ENCODE measurements around the gene HINT2.

Gene HINT2

DNA sequence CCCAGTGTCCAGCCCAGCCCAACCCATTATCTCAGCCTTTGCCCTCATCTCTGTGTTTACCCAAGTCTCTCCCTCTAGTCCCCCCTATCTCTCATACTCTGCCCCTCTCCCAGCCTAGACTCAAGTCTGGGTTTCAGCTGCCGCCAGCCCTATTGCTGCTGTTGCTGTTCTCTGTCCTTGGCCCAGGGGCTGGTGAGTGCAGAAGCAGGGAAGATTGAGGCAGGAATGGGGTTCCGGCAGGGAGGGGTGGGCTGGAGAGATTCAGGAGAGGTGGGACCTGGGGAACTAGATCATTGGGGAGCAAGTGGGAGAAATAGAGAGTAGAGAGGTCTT, 14.9 kb upstream of the HINT2 start:
- peak overlapping the region; percentile 67 for H3K4me3 ChIP-seq (ENCODE audit: low read depth, low read length)
- TF ChIP-seq, protein P1, sequence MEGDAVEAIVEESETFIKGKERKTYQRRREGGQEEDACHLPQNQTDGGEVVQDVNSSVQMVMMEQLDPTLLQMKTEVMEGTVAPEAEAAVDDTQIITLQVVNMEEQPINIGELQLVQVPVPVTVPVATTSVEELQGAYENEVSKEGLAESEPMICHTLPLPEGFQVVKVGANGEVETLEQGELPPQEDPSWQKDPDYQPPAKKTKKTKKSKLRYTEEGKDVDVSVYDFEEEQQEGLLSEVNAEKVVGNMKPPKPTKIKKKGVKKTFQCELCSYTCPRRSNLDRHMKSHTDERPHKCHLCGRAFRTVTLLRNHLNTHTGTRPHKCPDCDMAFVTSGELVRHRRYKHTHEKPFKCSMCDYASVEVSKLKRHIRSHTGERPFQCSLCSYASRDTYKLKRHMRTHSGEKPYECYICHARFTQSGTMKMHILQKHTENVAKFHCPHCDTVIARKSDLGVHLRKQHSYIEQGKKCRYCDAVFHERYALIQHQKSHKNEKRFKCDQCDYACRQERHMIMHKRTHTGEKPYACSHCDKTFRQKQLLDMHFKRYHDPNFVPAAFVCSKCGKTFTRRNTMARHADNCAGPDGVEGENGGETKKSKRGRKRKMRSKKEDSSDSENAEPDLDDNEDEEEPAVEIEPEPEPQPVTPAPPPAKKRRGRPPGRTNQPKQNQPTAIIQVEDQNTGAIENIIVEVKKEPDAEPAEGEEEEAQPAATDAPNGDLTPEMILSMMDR (IDR thresholded peaks at IDR 0.05; ENCODE audit: low read depth, low read length) = no peak

DNA sequence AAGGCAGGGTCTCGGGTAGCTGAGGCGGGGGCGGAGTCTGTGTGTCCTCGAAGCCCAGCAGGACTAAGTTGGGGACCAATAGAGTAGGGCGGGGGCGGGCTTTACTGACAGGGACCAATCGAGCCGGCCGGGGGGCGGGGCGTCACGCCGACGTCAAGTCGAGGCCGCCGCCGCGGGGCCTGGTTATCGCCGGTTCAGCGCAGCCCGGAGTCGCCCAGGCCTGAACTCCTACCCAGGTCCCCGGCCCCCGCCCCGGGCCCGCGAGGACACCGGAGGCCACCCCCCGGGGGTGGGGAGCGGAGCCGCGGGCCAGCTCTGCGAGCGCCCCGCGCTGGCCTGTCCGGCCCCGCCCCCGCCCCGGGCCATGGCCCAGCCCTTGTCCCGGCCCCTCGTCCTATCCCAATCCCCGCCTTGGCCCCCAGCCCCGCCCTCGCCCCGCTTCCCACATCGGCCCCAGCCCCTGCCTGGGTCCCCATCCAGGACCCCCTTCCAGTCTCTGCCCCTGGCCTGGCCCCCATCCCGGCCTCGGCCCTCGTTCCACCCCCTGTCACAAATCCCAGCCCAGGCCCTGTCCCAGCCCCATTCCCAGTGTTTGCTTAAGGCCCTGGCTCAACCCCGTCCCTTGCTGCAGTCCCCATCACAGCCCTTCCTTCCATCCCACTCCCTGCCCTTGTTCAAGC, 14.4 kb upstream of the HINT2 start, which contains the start of gene TMEM8B:
TSS of gene TMEM8B (plus strand) at position 145 of the 680 bp plus-strand sequence. CDS start at position 365, 220 bp downstream.
- TF ChIP-seq, protein P1 (IDR thresholded peaks at IDR 0.05; ENCODE audit: low read depth, low read length) = no peak
- peak within 1 kb of the TSS; percentile 67 for H3K4me3 ChIP-seq (ENCODE audit: low read depth, low read length)

DNA sequence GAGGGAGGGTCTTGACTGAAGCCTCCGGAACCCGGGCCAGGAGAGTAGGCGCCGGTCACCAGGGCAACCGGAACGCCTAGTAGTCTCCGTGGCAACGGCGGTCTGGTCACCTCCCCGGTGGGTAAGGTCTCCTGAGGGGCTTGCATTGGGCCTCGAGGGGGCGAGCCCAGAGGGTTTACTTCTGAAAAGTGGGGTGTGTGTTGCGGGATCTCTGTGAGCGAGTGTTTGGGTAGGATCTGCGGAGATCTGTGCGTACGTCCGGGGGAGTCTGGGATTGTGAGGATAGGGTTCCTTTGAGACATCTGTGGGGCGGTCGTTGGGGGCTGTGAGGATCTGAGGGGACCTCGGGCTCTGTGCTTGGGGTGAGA, 13.9 kb upstream of the HINT2 start, which contains the start of gene FAM221B:
TSS of gene FAM221B (minus strand) at position 17 of the 368 bp plus-strand sequence. CDS start 2,571 bp downstream, outside the sequence.
- TF ChIP-seq, protein P1 (IDR thresholded peaks at IDR 0.05; ENCODE audit: low read depth, low read length) = no peak
- H3K4me3 ChIP-seq (ENCODE audit: low read depth, low read length) = peak within 1 kb of the TSS; percentile 67

DNA sequence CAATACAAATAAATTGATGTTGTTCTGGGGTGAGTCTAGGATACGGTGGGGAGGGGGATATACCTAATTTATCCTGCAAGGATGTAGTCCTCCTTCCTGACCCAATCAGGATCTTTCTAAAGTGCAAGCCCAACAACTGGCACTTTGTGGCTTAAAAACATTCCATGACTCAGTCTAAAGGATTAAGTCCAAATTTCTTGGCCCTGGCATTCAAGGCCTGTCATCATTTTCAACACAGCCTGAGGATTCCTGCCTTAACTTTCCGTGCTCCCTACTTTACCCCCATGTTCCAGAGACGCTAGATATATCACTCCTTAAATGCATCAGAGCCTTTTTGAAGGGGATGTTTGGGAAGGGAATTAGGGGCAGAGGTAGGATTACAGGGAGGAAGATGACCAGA, 12.6 kb upstream of the HINT2 start:
- TF ChIP-seq, protein P1 (IDR thresholded peaks at IDR 0.05; ENCODE audit: low read depth, low read length) = no peak
- H3K4me3 ChIP-seq (ENCODE audit: low read depth, low read length) = no peak overlapping the region

DNA sequence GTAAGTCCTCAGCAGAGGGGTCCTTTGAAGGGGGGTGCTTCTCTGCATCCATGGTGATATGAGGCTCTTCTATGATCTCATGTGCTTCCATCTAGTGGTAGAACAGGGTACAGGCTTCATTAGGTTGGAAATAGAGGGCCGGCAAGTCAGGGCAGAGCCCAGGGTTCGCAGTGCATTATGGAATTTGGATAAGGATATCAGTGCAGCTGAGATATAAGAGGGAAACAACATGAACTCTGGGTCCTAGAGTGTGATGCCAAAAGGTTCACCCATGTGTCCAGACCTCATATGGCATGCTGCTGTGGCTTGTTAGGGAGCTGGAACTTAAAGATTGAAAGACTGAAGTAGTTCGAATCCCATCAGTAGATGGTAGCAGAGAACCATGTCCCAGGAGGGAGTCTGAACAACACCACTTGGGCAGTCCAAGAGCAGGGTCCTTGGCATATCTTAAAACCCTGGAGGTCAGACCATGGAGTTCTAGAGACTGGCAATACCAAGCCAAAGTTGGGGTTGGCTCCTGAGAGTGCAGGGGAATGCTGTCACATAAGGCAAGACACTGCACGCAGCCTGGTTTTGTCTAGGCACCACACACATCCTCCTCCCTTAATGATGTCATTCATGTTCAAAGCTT, 11.3 kb upstream of the HINT2 start:
- H3K4me3 ChIP-seq (ENCODE audit: low read depth, low read length) = no peak overlapping the region
- TF ChIP-seq, protein P1 (IDR thresholded peaks at IDR 0.05; ENCODE audit: low read depth, low read length) = peak; percentile 88

DNA sequence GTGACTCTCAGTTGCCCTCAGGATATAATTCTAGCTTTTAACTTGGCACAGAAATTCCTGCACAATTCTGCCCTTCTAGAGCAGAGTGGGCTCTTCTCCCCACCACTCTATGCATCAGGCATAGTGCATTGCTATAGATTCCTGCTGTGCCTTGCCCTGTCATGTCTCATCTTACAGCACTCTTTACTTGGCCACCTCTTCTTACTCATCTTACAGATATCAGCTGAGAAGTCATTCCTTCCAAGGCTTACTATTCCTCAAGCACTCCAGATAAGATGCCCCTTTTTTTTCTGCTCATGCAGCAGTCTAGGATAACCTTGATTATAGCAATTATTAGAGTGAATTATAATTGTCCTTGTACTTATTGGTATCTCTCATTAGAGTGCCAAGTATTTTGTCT, 8.1 kb upstream of the HINT2 start:
- TF ChIP-seq, protein P1 (IDR thresholded peaks at IDR 0.05; ENCODE audit: low read depth, low read length) = no peak
- no peak overlapping the region for H3K4me3 ChIP-seq (ENCODE audit: low read depth, low read length)

DNA sequence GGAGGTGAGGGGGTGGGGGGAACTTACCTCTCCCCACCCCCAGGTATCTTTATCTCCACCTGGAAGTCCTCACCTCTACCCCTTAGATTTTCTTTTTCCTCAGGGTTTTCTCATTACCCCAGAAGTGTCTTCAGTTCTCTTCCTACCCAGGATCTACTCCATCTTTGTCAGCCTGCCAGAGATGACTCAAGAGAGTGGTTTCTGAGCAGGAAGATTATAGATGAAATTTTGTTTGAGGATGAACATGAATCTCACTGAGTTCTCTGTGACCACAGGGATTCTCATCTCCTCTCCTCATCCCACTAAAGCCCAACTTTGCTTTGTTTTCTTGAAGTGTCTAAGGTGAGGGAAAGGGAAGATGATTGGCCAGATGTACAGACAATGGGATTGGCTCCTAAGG, 5.2 kb upstream of the HINT2 start:
- TF ChIP-seq, protein P1 (IDR thresholded peaks at IDR 0.05; ENCODE audit: low read depth, low read length) = no peak
- H3K4me3 ChIP-seq (ENCODE audit: low read depth, low read length) = no peak overlapping the region

All from WI38 (cell line).